ENCODE measurements around the gene BRD1.

DNA sequence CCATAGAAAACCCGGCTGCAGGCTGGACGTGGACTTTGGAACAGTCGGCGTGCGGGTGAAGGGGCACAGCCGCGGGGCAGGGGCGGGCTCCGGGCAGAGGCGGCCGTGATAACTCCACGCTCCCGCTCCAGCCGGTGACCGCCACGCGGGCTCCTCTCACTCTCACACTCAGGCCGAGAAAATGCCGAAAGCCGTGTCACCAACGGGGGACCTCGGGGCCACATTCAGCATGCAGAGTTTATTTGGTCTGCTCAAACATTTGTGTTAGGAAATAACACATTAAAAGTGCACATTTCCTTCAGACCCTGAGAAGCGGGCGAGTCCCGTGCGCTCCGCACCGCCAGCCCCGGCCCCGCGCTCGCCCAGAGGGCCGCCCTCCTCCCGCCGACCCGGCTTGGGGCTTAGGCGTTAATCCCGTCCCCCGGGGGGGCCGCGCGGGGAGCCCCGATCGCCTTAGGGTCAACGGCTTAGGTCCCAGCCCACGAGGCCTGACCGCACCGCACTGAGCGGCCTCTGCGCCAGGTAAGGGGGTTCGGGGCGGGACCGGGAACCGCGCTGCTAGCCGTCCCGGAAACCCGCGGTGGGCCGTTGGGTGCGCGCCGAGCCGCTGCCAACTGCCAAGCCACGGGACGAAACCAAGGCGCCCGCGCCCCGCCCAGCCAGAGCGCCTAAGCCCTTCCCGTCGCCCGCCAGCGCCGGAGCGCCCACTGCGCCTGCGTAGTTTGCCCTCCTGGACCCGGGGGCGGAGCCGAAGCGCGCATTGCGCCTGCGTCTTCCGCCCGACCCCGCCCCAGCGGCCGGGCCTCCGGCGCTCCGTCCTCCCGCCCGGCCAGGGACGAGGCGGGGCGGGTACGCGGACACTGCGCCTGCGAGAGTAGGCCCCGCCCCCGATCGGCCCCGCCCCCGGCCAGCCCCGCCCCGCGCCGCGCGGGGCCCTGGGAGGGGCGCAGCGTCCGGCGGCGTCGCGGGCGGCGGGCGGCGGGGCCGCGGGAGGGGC, 25.5 kb upstream of the BRD1 start, which contains the start of gene ZBED4:
- TF ChIP-seq, protein P1, sequence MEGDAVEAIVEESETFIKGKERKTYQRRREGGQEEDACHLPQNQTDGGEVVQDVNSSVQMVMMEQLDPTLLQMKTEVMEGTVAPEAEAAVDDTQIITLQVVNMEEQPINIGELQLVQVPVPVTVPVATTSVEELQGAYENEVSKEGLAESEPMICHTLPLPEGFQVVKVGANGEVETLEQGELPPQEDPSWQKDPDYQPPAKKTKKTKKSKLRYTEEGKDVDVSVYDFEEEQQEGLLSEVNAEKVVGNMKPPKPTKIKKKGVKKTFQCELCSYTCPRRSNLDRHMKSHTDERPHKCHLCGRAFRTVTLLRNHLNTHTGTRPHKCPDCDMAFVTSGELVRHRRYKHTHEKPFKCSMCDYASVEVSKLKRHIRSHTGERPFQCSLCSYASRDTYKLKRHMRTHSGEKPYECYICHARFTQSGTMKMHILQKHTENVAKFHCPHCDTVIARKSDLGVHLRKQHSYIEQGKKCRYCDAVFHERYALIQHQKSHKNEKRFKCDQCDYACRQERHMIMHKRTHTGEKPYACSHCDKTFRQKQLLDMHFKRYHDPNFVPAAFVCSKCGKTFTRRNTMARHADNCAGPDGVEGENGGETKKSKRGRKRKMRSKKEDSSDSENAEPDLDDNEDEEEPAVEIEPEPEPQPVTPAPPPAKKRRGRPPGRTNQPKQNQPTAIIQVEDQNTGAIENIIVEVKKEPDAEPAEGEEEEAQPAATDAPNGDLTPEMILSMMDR (IDR thresholded peaks at IDR 0.05) = peak in 1 of 4 experiments; percentile 34
- peak; percentile 81 to 88 for TF ChIP-seq POLR2A (IDR thresholded peaks at IDR 0.05)

Data from uterus (tissue), 2 donors.